Suppressor macrophage treated with lipopolysaccharide for 4 hours (primary cell): ENCODE results near the gene KIF21B.
"Not testable (repeated sequence)": the region's sequence is repeated elsewhere in the genome, so short reads cannot be mapped to it uniquely, and the experiment has no call there.

Source experiments
- DNase-seq: peaks from one replicate; pipeline ENCODE4 v3.0.0-alpha.2; 2020

The KIF21B gene

GRCh38 chr1:200969726-200970561 is 53.6 kb downstream of the KIF21B start:
- DNase-seq, result no peak

- DNase-seq, result no peak
Observed at GRCh38 chr1:200968469-200969410, 54.8 kb downstream of the KIF21B start.

GRCh38 chr1:200967693-200968468 is 55.6 kb downstream of the KIF21B start:
- no peak for DNase-seq

- DNase-seq, result no peak
Observed at GRCh38 chr1:200966934-200967333, 56.6 kb downstream of the KIF21B start.

GRCh38 chr1:200965111-200965805 is 58.3 kb downstream of the KIF21B start:
- no peak for DNase-seq

GRCh38 chr1:200963888-200964287 is 59.6 kb downstream of the KIF21B start:
- not testable (repeated sequence) for DNase-seq

GRCh38 chr1:200963076-200963475 is 60.4 kb downstream of the KIF21B start:
- no peak for DNase-seq

GRCh38 chr1:200962631-200963030 is 60.9 kb downstream of the KIF21B start:
- DNase-seq, result no peak

- DNase-seq, result not testable (repeated sequence)
Observed at GRCh38 chr1:200962151-200962550, 61.4 kb downstream of the KIF21B start.

- no peak for DNase-seq
Observed at GRCh38 chr1:200960948-200961340, 62.6 kb downstream of the KIF21B start.

GRCh38 chr1:200960236-200960947 is 63.1 kb downstream of the KIF21B start:
- DNase-seq, result no peak

GRCh38 chr1:200959411-200959921 is 64.0 kb downstream of the KIF21B start:
- DNase-seq, result no peak

GRCh38 chr1:200958597-200958996 is 64.9 kb downstream of the KIF21B start:
- no peak for DNase-seq

- no peak for DNase-seq
Observed at GRCh38 chr1:200954434-200954833, 69.1 kb downstream of the KIF21B start.

- no peak for DNase-seq
Observed at GRCh38 chr1:200951016-200951415, 72.5 kb downstream of the KIF21B start.

GRCh38 chr1:200949626-200950025 is 73.9 kb downstream of the KIF21B start:
- DNase-seq, result no peak

GRCh38 chr1:200947059-200947566 is 76.4 kb downstream of the KIF21B start:
- no peak for DNase-seq

- no peak for DNase-seq
Observed at GRCh38 chr1:200945111-200945510, 78.4 kb downstream of the KIF21B start.

- DNase-seq, result peak; percentile 82
Observed at GRCh38 chr1:200938955-200939354, 84.6 kb downstream of the KIF21B start.

- DNase-seq, result not testable (repeated sequence)
Observed at GRCh38 chr1:200935286-200935962, 88.1 kb downstream of the KIF21B start.
